Aorta (tissue), 5 donors: ENCODE measurements around the gene WDR45B. TPM values are rescaled to one million over a fixed set of nuclear protein-coding genes. Genes with fewer than 3 reads are reported as not detected.

Experiments used
- ATAC-seq: fragments of 200-7000 bp; cut with Tn5 transposase; one replicate; pipeline ENCODE4 v1.9.1; 2022; ENCODE audit warnings: moderate library complexity; ENCODE audit not compliant: low FRiP score
- DNase-seq, 2 donors: peaks; one replicate each; pipeline ENCODE4 v3.0.0-alpha.2; 2020
- H3K27ac ChIP-seq, 2 donors: one replicate each; pipeline ENCODE4 v1.5.1; 2013; ENCODE audit warnings: low read length in 2 of 2, mild to moderate bottlenecking in 2 of 2, moderate library complexity in 2 of 2, control low read depth in 1 of 2, inconsistent platforms in 1 of 2, low read depth in 1 of 2
- H3K27me3 ChIP-seq, 2 donors: one replicate each; pipeline ENCODE4 v1.6.1; 2013; ENCODE audit warnings: control low read depth in 1 of 2, low read length in 1 of 2, mild to moderate bottlenecking in 1 of 2, moderate library complexity in 1 of 2; ENCODE audit not compliant: insufficient read depth in 2 of 2, control insufficient read depth in 1 of 2
- H3K36me3 ChIP-seq, 2 donors: one replicate each; pipeline ENCODE4 v1.6.1; 2013; ENCODE audit warnings: control low read depth in 1 of 2, low read length in 1 of 2, mild to moderate bottlenecking in 1 of 2; ENCODE audit not compliant: insufficient read depth in 2 of 2, control insufficient read depth in 1 of 2
- H3K4me1 ChIP-seq, 2 donors: one replicate each; pipeline ENCODE4 v1.6.1; 2013; ENCODE audit warnings: low read length in 2 of 2, control low read depth in 1 of 2, mild to moderate bottlenecking in 1 of 2, moderate library complexity in 1 of 2; ENCODE audit not compliant: insufficient read depth in 2 of 2, control insufficient read depth in 1 of 2
- H3K4me3 ChIP-seq, 2 donors: one replicate each; pipeline ENCODE4 v1.5.1; 2013; ENCODE audit warnings: low read length in 2 of 2, control low read depth in 1 of 2, mild to moderate bottlenecking in 1 of 2
- H3K9me3 ChIP-seq: one replicate; pipeline ENCODE4 v1.6.1; 2013; ENCODE audit warnings: mild to moderate bottlenecking, low read length; ENCODE audit not compliant: control insufficient read depth
- WGBS, 2 donors: extraction: QIAGEN DNeasy Blood & Tissue Kit; methylation state at CpG; one replicate each; pipeline ENCODE4 v1.1.7; 2013; 5-methylcytosine and 5-hydroxymethylcytosine counted together
- intact Hi-C, 2 donors: fragments of 100-400 bp; cut with DNase I; formaldehyde crosslinking; loops; one replicate each; pipeline versions ENCODE4 v1.14.2 to v1.15.0; 2022
- polyA plus RNA-seq, 2 donors: library from polyadenylated mRNA; stranded (reverse); fragments of 200-250 nt; gene quantifications; one replicate each; pipeline ENCODE4 v1.2.3, GENCODE V29; 2013
- total RNA-seq, 2 donors: library from RNA; stranded (reverse); fragmentation: NEBNext Ultra II Directional; extraction: Animal tissue kit (Norgen Biotek cat#: 25700); gene quantifications; one replicate each; pipeline ENCODE4 v1.2.1, GENCODE V29; 2021
- donor health status: healthy with polysubstance abuse.
- donor health status: Bipolar disorder and iron deficiency.
- donor health status: DM: no; HTN: no; CAD: no.
- donor health status: DM: no; HTN: no; CAD: no.
- donor health status: DM: yes; HTN: yes; CAD: no.

WDR45B gene
- total and polyA plus RNA-seq, 4 donors, result 34.7 to 75.4 (median 57.4) TPM

GRCh38 chr17:82632451-82632850 lies 15.8 kb downstream of the WDR45B start:
- intact Hi-C loops, result no loop called here
- WGBS, 2 donors, result 90 to 91% methylated on average over 8 of the region's 8 CpGs

GRCh38 chr17:82631544-82631943 lies 16.7 kb downstream of the WDR45B start:
- ATAC-seq, result no peak
- no peak for DNase-seq
- Histone ChIP-seq H3K4me3 (no peak overlapping the region), H3K27ac (no peak overlapping the region), H3K36me3 (peaks cover 0 to 3% of the 10 kb centered on the region in 2 donors), H3K27me3 (no peaks in the 10 kb centered on the region), H3K9me3 (no peaks in the 10 kb centered on the region), H3K4me1 (no peaks in the 10 kb centered on the region)
- intact Hi-C loops, result no loop called here
- 83 to 85% methylated on average over 6 of the region's 6 CpGs for WGBS, 2 donors

More at GRCh38 chr17:82632451-82632850, 15.8 kb downstream of the WDR45B start:
- Histone ChIP-seq H3K27ac (no peak overlapping the region), H3K4me1 (no peaks in the 10 kb centered on the region), H3K27me3 (no peaks in the 10 kb centered on the region), H3K9me3 (no peaks in the 10 kb centered on the region), H3K4me3 (no peak overlapping the region), H3K36me3 (peaks cover 0 to 3% of the 10 kb centered on the region in 2 donors)
- DNase-seq, result no peak
- no peak for ATAC-seq

GRCh38 chr17:82630212-82630611 lies 18.0 kb downstream of the WDR45B start:
- no peak overlapping the region for H3K27ac ChIP-seq
- no peaks in the 10 kb centered on the region for H3K27me3 ChIP-seq
- no peaks in the 10 kb centered on the region for H3K9me3 ChIP-seq
- H3K4me3 ChIP-seq, result no peak overlapping the region
- WGBS, 2 donors, result 91 to 92% methylated on average over 12 of the region's 12 CpGs
- peaks cover under 1 to 3% of the 10 kb centered on the region in 2 donors for H3K36me3 ChIP-seq
- intact Hi-C loops, result no loop called here
- DNase-seq (no peak), ATAC-seq (no peak)
- H3K4me1 ChIP-seq, result no peaks in the 10 kb centered on the region

GRCh38 chr17:82629748-82630147 lies 18.5 kb downstream of the WDR45B start:
- ATAC-seq (no peak), DNase-seq (peak in 1 of 2 donors; percentile 45)
- Histone ChIP-seq H3K4me3 (no peak overlapping the region), H3K9me3 (no peaks in the 10 kb centered on the region), H3K27me3 (no peaks in the 10 kb centered on the region), H3K36me3 (peaks cover 3 to 7% of the 10 kb centered on the region in 2 donors), H3K4me1 (no peaks in the 10 kb centered on the region), H3K27ac (no peak overlapping the region)
- intact Hi-C loops, result no loop called here
- WGBS, 2 donors, result 82 to 87% methylated on average over 8 of the region's 8 CpGs

- intact Hi-C loops, result no loop called here
- Histone ChIP-seq H3K27ac (no peak overlapping the region), H3K4me3 (no peak overlapping the region), H3K9me3 (no peaks in the 10 kb centered on the region), H3K4me1 (no peaks in the 10 kb centered on the region), H3K36me3 (peaks cover 3 to 4% of the 10 kb centered on the region in 2 donors), H3K27me3 (no peaks in the 10 kb centered on the region)
- DNase-seq (peak in 1 of 2 donors; percentile 73), ATAC-seq (no peak)
- WGBS, 2 donors, result 89 to 90% methylated on average over 21 of the region's 21 CpGs
Observed at GRCh38 chr17:82627405-82627804, 20.8 kb downstream of the WDR45B start.

GRCh38 chr17:82623707-82624106 lies 24.5 kb downstream of the WDR45B start:
- ATAC-seq (no peak), DNase-seq (peak in 1 of 2 donors; percentile 27)
- 86 to 87% methylated on average over 15 of the region's 15 CpGs for WGBS, 2 donors
- no peak overlapping the region for H3K4me3 ChIP-seq
- no peaks in the 10 kb centered on the region for H3K27me3 ChIP-seq
- intact Hi-C loops, result no loop called here
- no peak overlapping the region for H3K27ac ChIP-seq
- H3K4me1 ChIP-seq, result no peaks in the 10 kb centered on the region
- H3K9me3 ChIP-seq, result no peaks in the 10 kb centered on the region
- H3K36me3 ChIP-seq, result peaks cover 4 to 6% of the 10 kb centered on the region in 2 donors

GRCh38 chr17:82619641-82620040 lies 28.6 kb downstream of the WDR45B start:
- Histone ChIP-seq H3K4me3 (no peak overlapping the region), H3K9me3 (no peaks in the 10 kb centered on the region), H3K36me3 (peaks cover 0 to 6% of the 10 kb centered on the region in 2 donors), H3K4me1 (no peaks in the 10 kb centered on the region), H3K27ac (no peak overlapping the region), H3K27me3 (no peaks in the 10 kb centered on the region)
- intact Hi-C loops, result no loop called here
- WGBS, 2 donors, result 82 to 87% methylated on average over 10 of the region's 10 CpGs
- DNase-seq (peak in 1 of 2 donors; percentile 43), ATAC-seq (no peak)

- no peak for ATAC-seq
- Histone ChIP-seq H3K9me3 (no peaks in the 10 kb centered on the region), H3K36me3 (peaks cover 0 to 6% of the 10 kb centered on the region in 2 donors), H3K4me3 (no peak overlapping the region), H3K4me1 (no peaks in the 10 kb centered on the region), H3K27ac (no peak overlapping the region), H3K27me3 (no peaks in the 10 kb centered on the region)
- intact Hi-C loops, result no loop called here
- DNase-seq, result no peak
- 79 to 83% methylated on average over 7 of the region's 7 CpGs for WGBS, 2 donors
Observed at GRCh38 chr17:82619211-82619610, 29.0 kb downstream of the WDR45B start.

GRCh38 chr17:82616021-82616711 lies 32.1 kb downstream of the WDR45B start:
- intact Hi-C loops, result no loop called here
- 82% methylated on average over 22 of the region's 22 CpGs for WGBS, 2 donors
- Histone ChIP-seq H3K4me3 (no peak overlapping the region), H3K9me3 (no peaks in the 10 kb centered on the region), H3K27ac (no peak overlapping the region), H3K36me3 (peaks cover 0 to 3% of the 10 kb centered on the region in 2 donors), H3K4me1 (no peaks in the 10 kb centered on the region), H3K27me3 (no peaks in the 10 kb centered on the region)
- ATAC-seq (no peak), DNase-seq (peak in 1 of 2 donors; percentile 13)
